IMR-90 (cell line): ENCODE results near the gene TP53I11. TPM values are rescaled to one million over a fixed set of nuclear protein-coding genes. Genes with fewer than 3 reads are reported as not detected.
A peak's percentile ranks its signal among the peaks of the same experiment; 100 is the strongest.

ENCODE experiments used
- ATAC-seq: fragments of 200-7000 bp; cut with Tn5 transposase; 2 replicates; pipeline ENCODE4 v1.9.1; 2020; ENCODE audit warnings: low read depth, mild to moderate bottlenecking, moderate library complexity
- BruUV-seq: library from RNA; stranded (reverse); fragments of 400-500 nt; replicated peaks from 2 replicates; lab custom pipeline; 2021; lab: Mats Ljungman, UMichigan
- CTCF ChIA-PET: fragments of 300-600 bp; formaldehyde crosslinking; extraction: SDS; loops from one replicate; lab custom pipeline; 2021; ENCODE audit warnings: antibody characterized with exemption; lab: Yijun Ruan, JAX
- POLR2A ChIA-PET: fragments of 300-600 bp; sonication (Branson Sonifier 250); formaldehyde crosslinking; loops from one replicate; lab custom pipeline; 2022; ENCODE audit warnings: antibody characterized with exemption; ENCODE audit not compliant: unreplicated experiment; lab: Charles Lee
- DNase-seq: peaks from one replicate; pipeline ENCODE4 v3.0.0; 2013
- H2AFZ ChIP-seq: replicated peaks from 2 replicates; pipeline ENCODE3; 2013; ENCODE audit warnings: low read length, mild to moderate bottlenecking; ENCODE audit not compliant: poor library complexity
- H2AK5ac ChIP-seq: 2 replicates; pipeline ENCODE4 v1.6.1; 2013; ENCODE audit warnings: low read depth, low read length, inconsistent platforms
- H2AK9ac ChIP-seq: replicated peaks from 2 replicates; pipeline ENCODE3; 2013; ENCODE audit warnings: mild to moderate bottlenecking, low read depth, low read length, moderate library complexity; ENCODE audit not compliant: poor library complexity
- H2BK120ac ChIP-seq: 2 replicates; pipeline ENCODE4 v1.6.1; 2013; ENCODE audit warnings: low read depth, low read length, inconsistent platforms
- H2BK15ac ChIP-seq: 3 replicates; pipeline ENCODE4 v1.6.1; 2013; ENCODE audit warnings: low read depth, low read length, inconsistent platforms
- H2BK20ac ChIP-seq: 2 replicates; pipeline ENCODE4 v1.6.1; 2013; ENCODE audit warnings: low read depth, mild to moderate bottlenecking, inconsistent platforms, low read length, moderate library complexity
- H2BK5ac ChIP-seq: 2 replicates; pipeline ENCODE4 v1.6.1; 2013; ENCODE audit warnings: mild to moderate bottlenecking, low read depth, low read length, inconsistent platforms; ENCODE audit not compliant: poor library complexity, severe bottlenecking
- H3K14ac ChIP-seq: replicated peaks from 2 replicates; pipeline ENCODE4 v1.6.1; 2013; ENCODE audit warnings: low read depth, low read length, inconsistent platforms
- H3K18ac ChIP-seq: 2 replicates; pipeline ENCODE4 v1.6.1; 2013; ENCODE audit warnings: low read depth, low read length, control low read depth
- H3K23ac ChIP-seq: 2 replicates; pipeline ENCODE4 v1.6.1; 2013; ENCODE audit warnings: low read depth, low read length, inconsistent platforms
- H3K27ac ChIP-seq: 2 replicates; pipeline ENCODE4 v1.5.1; 2013; ENCODE audit warnings: mild to moderate bottlenecking, control low read depth, low read length; ENCODE audit not compliant: insufficient read depth
- H3K27me3 ChIP-seq: 2 replicates; pipeline ENCODE4 v1.6.1; 2013; ENCODE audit warnings: low read length; ENCODE audit not compliant: control insufficient read depth, insufficient read depth
- H3K36me3 ChIP-seq: 2 replicates; pipeline ENCODE4 v1.6.1; 2013; ENCODE audit warnings: low read length, mixed read lengths; ENCODE audit not compliant: control insufficient read depth, insufficient read depth
- H3K4ac ChIP-seq: 2 replicates; pipeline ENCODE4 v1.6.1; 2013; ENCODE audit warnings: low read depth, low read length, inconsistent platforms
- H3K4me1 ChIP-seq: 2 replicates; pipeline ENCODE4 v1.6.1; 2013; ENCODE audit warnings: low read length, mixed read lengths; ENCODE audit not compliant: control insufficient read depth, insufficient read depth
- H3K4me2 ChIP-seq: 2 replicates; pipeline ENCODE4 v1.6.1; 2013; ENCODE audit warnings: low read depth, mild to moderate bottlenecking, control low read depth, low read length, moderate library complexity
- H3K4me3 ChIP-seq: 2 replicates; pipeline ENCODE4 v1.5.1; 2013; ENCODE audit warnings: low read depth, mild to moderate bottlenecking, control low read depth, low read length, moderate library complexity; ENCODE audit not compliant: insufficient read depth
- H3K56ac ChIP-seq: 2 replicates; pipeline ENCODE4 v1.6.1; 2013; ENCODE audit warnings: low read length, inconsistent platforms; ENCODE audit not compliant: insufficient read depth; ENCODE audit errors: extremely low read depth
- H3K79me1 ChIP-seq, 2 experiments: 2 replicates each; pipeline ENCODE4 v1.6.1; 2013; ENCODE audit warnings: low read length in 2 of 2, inconsistent platforms in 1 of 2, low read depth in 1 of 2
- H3K9ac ChIP-seq: 2 replicates; pipeline ENCODE4 v1.6.1; 2013; ENCODE audit warnings: low read depth, low read length, control low read depth
- H3K9me1 ChIP-seq: 2 replicates; pipeline ENCODE4 v1.6.1; 2013; ENCODE audit warnings: low read length, inconsistent platforms; ENCODE audit not compliant: insufficient read depth
- H3K9me3 ChIP-seq: 2 replicates; pipeline ENCODE4 v1.6.1; 2013; ENCODE audit warnings: low read length; ENCODE audit not compliant: control insufficient read depth, insufficient read depth
- H4K20me1 ChIP-seq: 2 replicates; pipeline ENCODE4 v1.6.1; 2013; ENCODE audit warnings: low read length, inconsistent platforms; ENCODE audit not compliant: insufficient read depth
- H4K5ac ChIP-seq: 2 replicates; pipeline ENCODE4 v1.6.1; 2013; ENCODE audit warnings: mild to moderate bottlenecking, low read depth, low read length, control low read depth
- H4K8ac ChIP-seq, 2 experiments: 2 replicates each; pipeline ENCODE4 v1.6.1; 2013; ENCODE audit warnings: low read depth in 2 of 2, low read length in 2 of 2, control low read depth in 1 of 2, inconsistent platforms in 1 of 2
- H4K91ac ChIP-seq: 2 replicates; pipeline ENCODE4 v1.6.1; 2013; ENCODE audit warnings: low read depth, low read length, inconsistent platforms; ENCODE audit not compliant: insufficient read depth
- BHLHE40 ChIP-seq: fragments of 150-350 bp; IDR thresholded peaks from 2 replicates; pipeline ENCODE4 v1.6.1; 2016; ENCODE audit warnings: mild to moderate bottlenecking, low read depth, low read length
- CEBPB ChIP-seq: IDR thresholded peaks from 2 replicates; pipeline ENCODE4 v1.6.1; 2012; ENCODE audit warnings: low read depth, low read length, improper control_type of control experiment
- FOS ChIP-seq: fragments of 150-350 bp; IDR thresholded peaks from 2 replicates; pipeline ENCODE4 v1.6.1; 2016; ENCODE audit warnings: low read depth, low read length
- MAZ ChIP-seq: IDR thresholded peaks from 2 replicates; pipeline ENCODE4 v1.6.1; 2012; ENCODE audit warnings: low read depth, mild to moderate bottlenecking, low read length, improper control_type of control experiment, moderate library complexity, borderline replicate concordance
- MXI1 ChIP-seq: IDR thresholded peaks from 2 replicates; pipeline ENCODE4 v1.6.1; 2012; ENCODE audit warnings: low read depth, mild to moderate bottlenecking, low read length, moderate library complexity, borderline replicate concordance
- NFE2L2 ChIP-seq: fragments of 150-350 bp; IDR thresholded peaks from 2 replicates; pipeline ENCODE4 v1.6.1; 2016; ENCODE audit warnings: low read depth, mild to moderate bottlenecking, low read length
- POLR2A ChIP-seq: IDR thresholded peaks from 2 replicates; pipeline ENCODE4 v1.6.1; 2012; ENCODE audit warnings: mild to moderate bottlenecking, low read depth, low read length
- RCOR1 ChIP-seq: IDR thresholded peaks from 2 replicates; pipeline ENCODE4 v1.6.1; 2012; ENCODE audit warnings: mild to moderate bottlenecking, low read length, improper control_type of control experiment; ENCODE audit not compliant: insufficient replicate concordance
- RFX5 ChIP-seq: IDR thresholded peaks from 2 replicates; pipeline ENCODE4 v1.8.0; 2012; ENCODE audit warnings: low read depth, mild to moderate bottlenecking, low read length, moderate library complexity
- whole genome bisulfite sequencing, 2 experiments: methylation state at CpG; one replicate each; pipeline versions ENCODE4 v1.1.5 to v1.1.7; 2013; ENCODE audit warnings: missing lambda C conversion rate in 2 of 2; ENCODE audit not compliant: insufficient read length in 1 of 2; ENCODE audit errors: extremely low coverage in 2 of 2; 5-methylcytosine and 5-hydroxymethylcytosine counted together
- dilution Hi-C: fragments of 300-500 bp; cut with HindIII; formaldehyde crosslinking; loops from one replicate; pipeline ENCODE4 v1.14.3; 2018; ENCODE audit warnings: low sequenced_read_pairs; ENCODE audit not compliant: unreplicated experiment
- in situ Hi-C: fragments of 300-500 bp; cut with MboI; formaldehyde crosslinking; loops from 3 replicates; pipeline ENCODE4 v1.14.3; 2019; ENCODE audit warnings: low sequenced_read_pairs, inconsistent platforms, mixed read lengths
- intact Hi-C: fragments of 100-400 bp; cut with micrococcal nuclease; formaldehyde crosslinking; loops from 2 replicates; pipeline ENCODE4 v1.10.0; 2022
- polyA plus RNA-seq, 3 experiments: library from polyadenylated mRNA; depleted of rRNA; stranded (reverse); fragments of >200 nt; gene quantifications; 2 replicates each; pipeline ENCODE4 v1.2.3, GENCODE V29; 2012; ENCODE audit warnings: low replicate concordance in 1 of 3
- total RNA-seq: library from RNA; depleted of rRNA; stranded (reverse); fragments of >200 nt; gene quantifications from 2 replicates; pipeline ENCODE4 v1.2.3, GENCODE V29; 2012
- TF ChIP-seq, protein P1 (sequence below): fragments of 150-350 bp; IDR thresholded peaks from 2 replicates; pipeline ENCODE4 v1.6.1; 2017; ENCODE audit warnings: mild to moderate bottlenecking, antibody characterized with exemption, low read length, low read depth
- TF ChIP-seq, protein P2 (sequence below): conservative IDR thresholded peaks from 2 replicates; pipeline ENCODE4 v1.5.1; 2012; ENCODE audit warnings: mild to moderate bottlenecking, low read depth, low read length, improper control_type of control experiment
- TF ChIP-seq, protein P3 (sequence below): fragments of 150-350 bp; IDR thresholded peaks from 2 replicates; pipeline ENCODE4 v1.6.1; 2016; ENCODE audit warnings: low read depth, mild to moderate bottlenecking, low read length, moderate library complexity, borderline replicate concordance

Gene TP53I11
- total and polyA plus RNA-seq, 2 of the 4 experiments (the other 2 are of a cell fraction): 3.9 to 22.0 TPM

DNA sequence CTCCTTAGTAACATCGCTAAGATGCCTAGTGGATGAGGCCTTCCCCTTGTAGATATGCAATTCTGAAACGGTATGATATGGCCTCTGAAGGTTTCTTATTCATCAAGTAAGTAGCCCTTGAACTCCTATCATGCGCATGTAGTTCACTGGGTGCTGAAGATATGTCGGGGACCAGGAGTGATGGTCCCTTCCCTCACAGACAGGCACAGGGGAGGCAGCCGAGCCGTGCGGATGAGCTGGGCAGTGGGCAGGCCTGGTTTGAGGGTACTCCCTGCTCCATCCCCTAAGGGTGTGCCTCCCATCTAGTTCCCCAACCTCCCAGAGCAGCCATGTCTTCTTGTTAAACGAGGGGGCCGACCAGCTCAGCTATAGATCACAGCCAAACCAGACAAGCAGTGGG is 40.1 kb downstream of the TP53I11 start (continued):
- no peak for TF ChIP-seq MAZ
- TF ChIP-seq, protein P1, sequence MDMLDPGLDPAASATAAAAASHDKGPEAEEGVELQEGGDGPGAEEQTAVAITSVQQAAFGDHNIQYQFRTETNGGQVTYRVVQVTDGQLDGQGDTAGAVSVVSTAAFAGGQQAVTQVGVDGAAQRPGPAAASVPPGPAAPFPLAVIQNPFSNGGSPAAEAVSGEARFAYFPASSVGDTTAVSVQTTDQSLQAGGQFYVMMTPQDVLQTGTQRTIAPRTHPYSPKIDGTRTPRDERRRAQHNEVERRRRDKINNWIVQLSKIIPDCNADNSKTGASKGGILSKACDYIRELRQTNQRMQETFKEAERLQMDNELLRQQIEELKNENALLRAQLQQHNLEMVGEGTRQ: no peak
- TF ChIP-seq FOS: no peak

DNA sequence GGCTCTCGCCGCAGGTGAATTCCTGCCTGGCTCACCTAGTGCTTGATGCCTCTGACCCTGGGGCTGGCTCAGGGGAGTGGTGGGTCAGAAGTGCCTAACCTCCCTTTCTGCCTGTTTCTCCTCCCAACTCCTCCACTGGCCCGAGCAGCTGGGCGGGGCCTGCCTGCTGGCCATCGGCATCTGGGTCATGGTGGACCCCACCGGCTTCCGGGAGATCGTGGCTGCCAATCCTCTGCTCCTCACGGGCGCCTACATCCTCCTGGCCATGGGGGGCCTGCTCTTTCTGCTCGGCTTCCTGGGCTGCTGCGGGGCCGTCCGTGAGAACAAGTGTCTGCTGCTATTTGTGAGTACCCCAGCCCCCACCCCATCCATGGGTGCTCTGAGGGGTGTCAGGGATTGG is 41.1 kb downstream of the TP53I11 start:
- no peaks in the 10 kb centered on the region for H4K20me1 ChIP-seq
- no peak overlapping the region for H3K14ac ChIP-seq
- no CpG with 5 or more reads among the region's 14 CpGs for WGBS, 2 experiments
- H3K9me1 ChIP-seq: no peaks in the 10 kb centered on the region
- H3K18ac ChIP-seq: no peak overlapping the region
- no peak overlapping the region for H3K27ac ChIP-seq
- H3K4ac ChIP-seq: no peak overlapping the region
- no peak overlapping the region for H3K4me3 ChIP-seq
- no peak overlapping the region for H2AK5ac ChIP-seq
- no peaks in the 10 kb centered on the region for H3K36me3 ChIP-seq
- peak overlapping the region; percentile 34 for H2AK9ac ChIP-seq
- H2AFZ ChIP-seq: no peak overlapping the region
- H4K5ac ChIP-seq: no peak overlapping the region
- peaks cover 3% of the 10 kb centered on the region; the same call in 1 of the 2 replicates for H3K4me1 ChIP-seq
- H3K9me3 ChIP-seq: no peaks in the 10 kb centered on the region
- H2BK5ac ChIP-seq: no peak overlapping the region
- POLR2A ChIA-PET: no interaction called here
- no peak overlapping the region for H2BK20ac ChIP-seq
- no peak overlapping the region for H4K91ac ChIP-seq
- BruUV-seq: no TSS peak
- no peak overlapping the region for H3K4me2 ChIP-seq
- in situ Hi-C loops (loop anchor here (25.0 kb wide), 1 partner anchor 797 kb away; no protein-coding TSS in a partner anchor), dilution Hi-C loops (no loop called here), intact Hi-C loops (no loop called here)
- no peak overlapping the region for H2BK120ac ChIP-seq
- H3K79me1 ChIP-seq: no peaks in the 10 kb centered on the region
- no peak overlapping the region for H3K9ac ChIP-seq
- H4K8ac ChIP-seq: no peak overlapping the region
- DNase-seq: no peak
- no peak overlapping the region for H3K23ac ChIP-seq
- H2BK15ac ChIP-seq: no peak overlapping the region
- H3K27me3 ChIP-seq: peaks cover 7% of the 10 kb centered on the region; the same call in 1 of the 2 replicates
- no peak for ATAC-seq
- no peak overlapping the region for H3K56ac ChIP-seq
- CTCF ChIA-PET: no interaction called here
- TF ChIP-seq MAZ (no peak), BHLHE40 (no peak), RCOR1 (no peak), FOS (no peak), MXI1 (no peak), RFX5 (no peak), POLR2A (no peak), CEBPB (no peak), NFE2L2 (no peak)
- TF ChIP-seq, protein P2, sequence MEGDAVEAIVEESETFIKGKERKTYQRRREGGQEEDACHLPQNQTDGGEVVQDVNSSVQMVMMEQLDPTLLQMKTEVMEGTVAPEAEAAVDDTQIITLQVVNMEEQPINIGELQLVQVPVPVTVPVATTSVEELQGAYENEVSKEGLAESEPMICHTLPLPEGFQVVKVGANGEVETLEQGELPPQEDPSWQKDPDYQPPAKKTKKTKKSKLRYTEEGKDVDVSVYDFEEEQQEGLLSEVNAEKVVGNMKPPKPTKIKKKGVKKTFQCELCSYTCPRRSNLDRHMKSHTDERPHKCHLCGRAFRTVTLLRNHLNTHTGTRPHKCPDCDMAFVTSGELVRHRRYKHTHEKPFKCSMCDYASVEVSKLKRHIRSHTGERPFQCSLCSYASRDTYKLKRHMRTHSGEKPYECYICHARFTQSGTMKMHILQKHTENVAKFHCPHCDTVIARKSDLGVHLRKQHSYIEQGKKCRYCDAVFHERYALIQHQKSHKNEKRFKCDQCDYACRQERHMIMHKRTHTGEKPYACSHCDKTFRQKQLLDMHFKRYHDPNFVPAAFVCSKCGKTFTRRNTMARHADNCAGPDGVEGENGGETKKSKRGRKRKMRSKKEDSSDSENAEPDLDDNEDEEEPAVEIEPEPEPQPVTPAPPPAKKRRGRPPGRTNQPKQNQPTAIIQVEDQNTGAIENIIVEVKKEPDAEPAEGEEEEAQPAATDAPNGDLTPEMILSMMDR: no peak
- TF ChIP-seq, protein P3, sequence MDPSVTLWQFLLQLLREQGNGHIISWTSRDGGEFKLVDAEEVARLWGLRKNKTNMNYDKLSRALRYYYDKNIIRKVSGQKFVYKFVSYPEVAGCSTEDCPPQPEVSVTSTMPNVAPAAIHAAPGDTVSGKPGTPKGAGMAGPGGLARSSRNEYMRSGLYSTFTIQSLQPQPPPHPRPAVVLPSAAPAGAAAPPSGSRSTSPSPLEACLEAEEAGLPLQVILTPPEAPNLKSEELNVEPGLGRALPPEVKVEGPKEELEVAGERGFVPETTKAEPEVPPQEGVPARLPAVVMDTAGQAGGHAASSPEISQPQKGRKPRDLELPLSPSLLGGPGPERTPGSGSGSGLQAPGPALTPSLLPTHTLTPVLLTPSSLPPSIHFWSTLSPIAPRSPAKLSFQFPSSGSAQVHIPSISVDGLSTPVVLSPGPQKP: no peak
- TF ChIP-seq, protein P1: no peak
